ENCODE measurements around the gene ZFAND4.

GRCh38 chr10:45675388-45675787 lies 2.8 kb upstream of the ZFAND4 start:
- TF ChIP-seq EP300 (IDR thresholded peaks at IDR 0.05; ENCODE audit: borderline replicate concordance): no peak
- no peak for TF ChIP-seq USF1 (IDR thresholded peaks at IDR 0.05)
- no peak for TF ChIP-seq MAX (IDR thresholded peaks at IDR 0.05)
- no peak for TF ChIP-seq TCF12 (IDR thresholded peaks at IDR 0.05; ENCODE audit: low read depth)
- no peak for TF ChIP-seq ZBTB7A (IDR thresholded peaks at IDR 0.05; ENCODE audit: low read depth)
- TF ChIP-seq REST (IDR thresholded peaks at IDR 0.05; ENCODE audit: low read depth): no peak
- no peak for TF ChIP-seq YY1 (IDR thresholded peaks at IDR 0.05; ENCODE audit: low read depth)

All from Ishikawa (cell line).